Vagina (tissue), 2 donors: ENCODE results near the gene DCLRE1B. TPM values are rescaled to one million over a fixed set of nuclear protein-coding genes. Genes with fewer than 3 reads are reported as not detected.

Experiments used
- DNase-seq, 2 donors: peaks; one replicate each; pipeline ENCODE4 v3.0.0-alpha.2; 2017; ENCODE audit errors: extremely low spot score in 2 of 2
- H3K27ac ChIP-seq: fragments of 200-600 bp; sonication (generic); one replicate; pipeline ENCODE4 v1.5.1; 2019
- H3K27me3 ChIP-seq: fragments of 200-600 bp; sonication (generic); one replicate; pipeline ENCODE4 v1.5.1; 2019
- H3K36me3 ChIP-seq, 2 donors: fragments of 200-600 bp; sonication (generic); one replicate each; pipeline ENCODE4 v1.5.1; 2017 to 2019
- H3K4me1 ChIP-seq: fragments of 200-600 bp; sonication (generic); one replicate; pipeline ENCODE4 v1.5.1; 2019
- H3K4me3 ChIP-seq, 2 donors: fragments of 200-600 bp; sonication (generic); 1 replicate in 1 of 2; 2 replicates in 1 of 2; pipeline ENCODE4 v1.5.1; 2016 to 2019
- H3K9me3 ChIP-seq: fragments of 200-600 bp; sonication (generic); one replicate; pipeline ENCODE4 v1.5.1; 2019
- POLR2A ChIP-seq, 2 donors: fragments of 450-650 bp; IDR thresholded peaks; one replicate each; pipeline ENCODE4 v1.6.1; 2017; ENCODE audit warnings: antibody characterized with exemption in 2 of 2, mild to moderate bottlenecking in 2 of 2, moderate library complexity in 2 of 2
- POLR2AphosphoS5 ChIP-seq, 2 donors: sonication (generic); formaldehyde crosslinking; IDR thresholded peaks; one replicate each; pipeline ENCODE4 v1.9.0; 2017; ENCODE audit warnings: antibody characterized with exemption in 2 of 2, mild to moderate bottlenecking in 2 of 2, low read depth in 1 of 2; ENCODE audit not compliant: insufficient read depth in 1 of 2
- intact Hi-C: fragments of 100-400 bp; cut with DNase I; formaldehyde crosslinking; loops from one replicate; pipeline ENCODE4 v1.15.1; 2023
- total RNA-seq: library from RNA; depleted of rRNA; stranded (reverse); fragments of >200 nt; gene quantifications from one replicate; pipeline ENCODE4 v1.2.3, GENCODE V29; 2016
- TF ChIP-seq, protein P1 (sequence below), 3 experiments: fragments of 450-650 bp in 2 of 3; fragments of 200-600 bp in 1 of 3; sonication (generic) in 1 of 3; IDR thresholded peaks; one replicate each; pipeline ENCODE4 v1.5.1; 2017 to 2019; ENCODE audit warnings: antibody characterized with exemption in 3 of 3, mild to moderate bottlenecking in 2 of 3, moderate library complexity in 2 of 3

The DCLRE1B gene
- total RNA-seq, 1 donor from 2014 or later: 5.2 TPM

GRCh38 chr1:113887402-113888175 lies 17.5 kb upstream of the DCLRE1B start, which contains the start of gene BCL2L15:
Gene BCL2L15 (minus strand): TSS chr1:113887581. CDS start chr1:113887375, 206 bp downstream.
- DNase-seq: no peak
- no peak within 1 kb of the TSS for H3K27ac ChIP-seq
- no peaks in the 10 kb centered on the region for H3K27me3 ChIP-seq
- H3K4me1 ChIP-seq: no peaks in the 10 kb centered on the region
- no peaks in the 10 kb centered on the region for H3K36me3 ChIP-seq
- TF ChIP-seq POLR2AphosphoS5 (IDR thresholded peaks at IDR 0.05; ENCODE audit: insufficient read depth in 1 of 2, low read depth in 1 of 2) (no peak), POLR2A (IDR thresholded peaks at IDR 0.05) (no peak)
- TF ChIP-seq, protein P1, sequence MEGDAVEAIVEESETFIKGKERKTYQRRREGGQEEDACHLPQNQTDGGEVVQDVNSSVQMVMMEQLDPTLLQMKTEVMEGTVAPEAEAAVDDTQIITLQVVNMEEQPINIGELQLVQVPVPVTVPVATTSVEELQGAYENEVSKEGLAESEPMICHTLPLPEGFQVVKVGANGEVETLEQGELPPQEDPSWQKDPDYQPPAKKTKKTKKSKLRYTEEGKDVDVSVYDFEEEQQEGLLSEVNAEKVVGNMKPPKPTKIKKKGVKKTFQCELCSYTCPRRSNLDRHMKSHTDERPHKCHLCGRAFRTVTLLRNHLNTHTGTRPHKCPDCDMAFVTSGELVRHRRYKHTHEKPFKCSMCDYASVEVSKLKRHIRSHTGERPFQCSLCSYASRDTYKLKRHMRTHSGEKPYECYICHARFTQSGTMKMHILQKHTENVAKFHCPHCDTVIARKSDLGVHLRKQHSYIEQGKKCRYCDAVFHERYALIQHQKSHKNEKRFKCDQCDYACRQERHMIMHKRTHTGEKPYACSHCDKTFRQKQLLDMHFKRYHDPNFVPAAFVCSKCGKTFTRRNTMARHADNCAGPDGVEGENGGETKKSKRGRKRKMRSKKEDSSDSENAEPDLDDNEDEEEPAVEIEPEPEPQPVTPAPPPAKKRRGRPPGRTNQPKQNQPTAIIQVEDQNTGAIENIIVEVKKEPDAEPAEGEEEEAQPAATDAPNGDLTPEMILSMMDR (IDR thresholded peaks at IDR 0.05): no peak
- H3K4me3 ChIP-seq: no peak within 1 kb of the TSS
- no peaks in the 10 kb centered on the region for H3K9me3 ChIP-seq
- intact Hi-C loops: no loop called here

GRCh38 chr1:113890816-113891215 lies 14.3 kb upstream of the DCLRE1B start:
- Histone ChIP-seq H3K36me3 (peaks cover 0 to 6% of the 10 kb centered on the region in 2 donors), H3K9me3 (no peaks in the 10 kb centered on the region), H3K27ac (no peak overlapping the region), H3K27me3 (no peaks in the 10 kb centered on the region), H3K4me1 (no peaks in the 10 kb centered on the region), H3K4me3 (no peak overlapping the region)
- TF ChIP-seq POLR2A (IDR thresholded peaks at IDR 0.05): no peak
- TF ChIP-seq POLR2AphosphoS5 (IDR thresholded peaks at IDR 0.05; ENCODE audit: insufficient read depth in 1 of 2, low read depth in 1 of 2): no peak
- TF ChIP-seq, protein P1 (IDR thresholded peaks at IDR 0.05): no peak
- no peak for DNase-seq
- intact Hi-C loops: no loop called here

- TF ChIP-seq, protein P1 (IDR thresholded peaks at IDR 0.05): no peak
- no peak for TF ChIP-seq POLR2A (IDR thresholded peaks at IDR 0.05)
- no peak for TF ChIP-seq POLR2AphosphoS5 (IDR thresholded peaks at IDR 0.05; ENCODE audit: insufficient read depth in 1 of 2, low read depth in 1 of 2)
- no peak overlapping the region for H3K27ac ChIP-seq
- DNase-seq: no peak
- intact Hi-C loops: no loop called here
- no peaks in the 10 kb centered on the region for H3K27me3 ChIP-seq
- H3K9me3 ChIP-seq: no peaks in the 10 kb centered on the region
- peaks cover 0 to 8% of the 10 kb centered on the region in 2 donors for H3K36me3 ChIP-seq
- H3K4me3 ChIP-seq: no peak overlapping the region
- no peaks in the 10 kb centered on the region for H3K4me1 ChIP-seq
Measured at GRCh38 chr1:113891631-113892220, 13.4 kb upstream of the DCLRE1B start.

GRCh38 chr1:113893267-113893666 lies 11.9 kb upstream of the DCLRE1B start:
- Histone ChIP-seq H3K27me3 (no peaks in the 10 kb centered on the region), H3K36me3 (peaks cover 0 to 19% of the 10 kb centered on the region in 2 donors), H3K27ac (no peak overlapping the region), H3K9me3 (no peaks in the 10 kb centered on the region), H3K4me3 (no peak overlapping the region), H3K4me1 (no peaks in the 10 kb centered on the region)
- intact Hi-C loops: no loop called here
- no peak for DNase-seq
- TF ChIP-seq POLR2A (IDR thresholded peaks at IDR 0.05): no peak
- TF ChIP-seq POLR2AphosphoS5 (IDR thresholded peaks at IDR 0.05; ENCODE audit: insufficient read depth in 1 of 2, low read depth in 1 of 2): no peak
- TF ChIP-seq, protein P1 (IDR thresholded peaks at IDR 0.05): no peak

DNA sequence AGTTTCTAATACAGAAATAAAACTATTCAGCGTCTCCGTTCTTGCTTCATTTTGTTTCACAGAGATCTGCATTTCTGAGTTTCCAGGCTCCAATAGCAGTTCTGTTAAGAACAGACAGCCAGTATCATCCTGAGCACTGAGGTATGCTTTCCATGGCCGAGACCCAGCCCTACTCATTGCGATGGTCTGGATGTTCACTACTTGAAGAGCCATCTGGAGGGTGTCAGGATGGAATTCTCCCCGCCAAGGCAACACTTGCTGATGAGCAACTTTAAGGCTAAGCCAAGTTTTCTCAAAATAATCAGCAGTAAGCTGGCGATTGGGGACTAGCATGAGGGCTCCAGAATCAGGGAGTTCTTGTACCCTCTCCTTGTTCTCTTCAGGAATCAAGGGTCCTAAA lies 10.0 kb upstream of the DCLRE1B start:
- no peak overlapping the region for H3K4me3 ChIP-seq
- no peak overlapping the region for H3K27ac ChIP-seq
- DNase-seq: no peak
- no peaks in the 10 kb centered on the region for H3K27me3 ChIP-seq
- intact Hi-C loops: no loop called here
- H3K4me1 ChIP-seq: no peaks in the 10 kb centered on the region
- peaks cover 0 to 31% of the 10 kb centered on the region in 2 donors for H3K36me3 ChIP-seq
- TF ChIP-seq POLR2A (IDR thresholded peaks at IDR 0.05) (no peak), POLR2AphosphoS5 (IDR thresholded peaks at IDR 0.05; ENCODE audit: insufficient read depth in 1 of 2, low read depth in 1 of 2) (no peak)
- TF ChIP-seq, protein P1 (IDR thresholded peaks at IDR 0.05): no peak
- H3K9me3 ChIP-seq: no peaks in the 10 kb centered on the region
